H9 (cell line): ENCODE results near the gene ACOXL. TPM values are rescaled to one million over a fixed set of nuclear protein-coding genes. Genes with fewer than 3 reads are reported as not detected.
"Not testable (repeated sequence)": the region's sequence is repeated elsewhere in the genome, so short reads cannot be mapped to it uniquely, and the experiment has no call there.

Experiments
- DNase-seq: peaks from one replicate; pipeline ENCODE4 v3.0.0-alpha.2; 2017
- H2AFZ ChIP-seq: one replicate; pipeline ENCODE4 v1.6.1; 2013; ENCODE audit warnings: mild to moderate bottlenecking, low read length, control low read depth, moderate library complexity
- H2AK5ac ChIP-seq: 2 replicates; pipeline ENCODE4 v1.6.1; 2013; ENCODE audit warnings: low read length, control low read depth, mixed read lengths; ENCODE audit not compliant: insufficient read length
- H2BK120ac ChIP-seq: one replicate; pipeline ENCODE4 v1.6.1; 2013; ENCODE audit warnings: low read depth, mild to moderate bottlenecking, low read length, control low read depth, inconsistent platforms; ENCODE audit not compliant: poor library complexity, severe bottlenecking
- H2BK12ac ChIP-seq: 2 replicates; pipeline ENCODE4 v1.6.1; 2013; ENCODE audit warnings: low read length, control low read depth, mixed read lengths, low read depth; ENCODE audit not compliant: insufficient read length
- H2BK15ac ChIP-seq: 2 replicates; pipeline ENCODE4 v1.6.1; 2013; ENCODE audit warnings: low read depth, low read length, control low read depth
- H2BK20ac ChIP-seq: one replicate; pipeline ENCODE4 v1.6.1; 2013; ENCODE audit warnings: low read depth, mild to moderate bottlenecking, low read length, control low read depth, inconsistent platforms; ENCODE audit not compliant: poor library complexity, severe bottlenecking
- H2BK5ac ChIP-seq: 2 replicates; pipeline ENCODE4 v1.6.1; 2013; ENCODE audit warnings: low read length, control low read depth, mixed read lengths; ENCODE audit not compliant: insufficient read length
- H3K14ac ChIP-seq: 2 replicates; pipeline ENCODE4 v1.6.1; 2013; ENCODE audit warnings: low read length, control low read depth; ENCODE audit not compliant: insufficient read depth
- H3K18ac ChIP-seq: 2 replicates; pipeline ENCODE4 v1.6.1; 2013; ENCODE audit warnings: low read depth, mild to moderate bottlenecking, mixed read lengths, low read length, control low read depth; ENCODE audit not compliant: insufficient read length
- H3K23ac ChIP-seq: 2 replicates; pipeline ENCODE4 v1.6.1; 2013; ENCODE audit warnings: low read length, control low read depth, mixed read lengths, low read depth; ENCODE audit not compliant: insufficient read length
- H3K23me2 ChIP-seq: 2 replicates; pipeline ENCODE4 v1.6.1; 2013; ENCODE audit warnings: low read depth, mild to moderate bottlenecking, mixed read lengths, low read length, control low read depth; ENCODE audit not compliant: insufficient read length, poor library complexity, severe bottlenecking
- H3K27ac ChIP-seq: 2 replicates; pipeline ENCODE4 v1.5.1; 2013; ENCODE audit warnings: low read length, control low read depth, mixed read lengths, low read depth; ENCODE audit not compliant: insufficient read length
- H3K27me3 ChIP-seq: 2 replicates; pipeline ENCODE4 v1.6.1; 2013; ENCODE audit warnings: low read length, control low read depth, inconsistent platforms; ENCODE audit not compliant: insufficient read depth
- H3K4ac ChIP-seq: 2 replicates; pipeline ENCODE4 v1.6.1; 2013; ENCODE audit warnings: low read depth, mild to moderate bottlenecking, control low read depth, inconsistent platforms, low read length, moderate library complexity
- H3K4me1 ChIP-seq: 2 replicates; pipeline ENCODE4 v1.6.1; 2013; ENCODE audit warnings: low read length, control low read depth, inconsistent platforms; ENCODE audit not compliant: insufficient read depth
- H3K4me2 ChIP-seq: 2 replicates; pipeline ENCODE4 v1.6.1; 2013; ENCODE audit warnings: low read length, control low read depth, mixed read lengths; ENCODE audit not compliant: insufficient read length, insufficient read depth
- H3K56ac ChIP-seq: 2 replicates; pipeline ENCODE4 v1.6.1; 2013; ENCODE audit warnings: low read depth, mild to moderate bottlenecking, mixed read lengths, low read length, control low read depth; ENCODE audit not compliant: insufficient read length
- H3K79me1 ChIP-seq: 2 replicates; pipeline ENCODE4 v1.6.1; 2013; ENCODE audit warnings: low read depth, mild to moderate bottlenecking, moderate library complexity, low read length, control low read depth, inconsistent platforms; ENCODE audit not compliant: insufficient read depth, poor library complexity, severe bottlenecking
- H3K79me2 ChIP-seq: 2 replicates; pipeline ENCODE4 v1.6.1; 2013; ENCODE audit warnings: low read length, control low read depth, inconsistent platforms; ENCODE audit not compliant: insufficient read depth
- H3K9ac ChIP-seq: 2 replicates; pipeline ENCODE4 v1.6.1; 2013; ENCODE audit warnings: low read length, control low read depth, mixed read lengths; ENCODE audit not compliant: insufficient read length; ENCODE audit errors: extremely low read depth
- H3K9me3 ChIP-seq: one replicate; pipeline ENCODE4 v1.6.1; 2013; ENCODE audit warnings: low read depth, low read length, inconsistent platforms; ENCODE audit not compliant: control insufficient read depth
- H3T11ph ChIP-seq: one replicate; pipeline ENCODE4 v1.6.1; 2013; ENCODE audit warnings: mild to moderate bottlenecking, low read length, control low read depth, inconsistent platforms
- H4K20me1 ChIP-seq: one replicate; pipeline ENCODE4 v1.6.1; 2013; ENCODE audit not compliant: control insufficient read depth, insufficient read length, insufficient read depth
- H4K5ac ChIP-seq: 2 replicates; pipeline ENCODE4 v1.6.1; 2013; ENCODE audit warnings: low read depth, mild to moderate bottlenecking, mixed read lengths, low read length, control low read depth; ENCODE audit not compliant: insufficient read length
- H4K8ac ChIP-seq: replicated peaks from 2 replicates; pipeline ENCODE4 v1.6.1; 2013; ENCODE audit warnings: low read length, control low read depth, mixed read lengths, low read depth; ENCODE audit not compliant: insufficient read length
- H4K91ac ChIP-seq: 2 replicates; pipeline ENCODE4 v1.6.1; 2013; ENCODE audit warnings: low read depth, mild to moderate bottlenecking, moderate library complexity, mixed read lengths, low read length, control low read depth; ENCODE audit not compliant: insufficient read length
- H3K27ac Mint-ChIP-seq, 3 experiments: 2 replicates in 2 of 3; 3 replicates in 1 of 3; pipeline ENCODE4 v1.8.0; 2020 to 2021; ENCODE audit warnings: mixed read lengths in 3 of 3, mild to moderate bottlenecking in 1 of 3, moderate library complexity in 1 of 3
- H3K27me3 Mint-ChIP-seq: 2 replicates; pipeline ENCODE4 v1.8.0; 2021; ENCODE audit warnings: low read depth, mild to moderate bottlenecking, moderate library complexity, mixed read lengths
- H3K36me3 Mint-ChIP-seq, 3 experiments: 2 replicates in 2 of 3; 3 replicates in 1 of 3; pipeline ENCODE4 v1.8.0; 2020 to 2021; ENCODE audit warnings: low read depth in 3 of 3, mixed read lengths in 3 of 3; ENCODE audit not compliant: insufficient read depth in 1 of 3
- H3K4me1 Mint-ChIP-seq, 2 experiments: 2 replicates each; pipeline ENCODE4 v1.8.0; 2020; ENCODE audit warnings: mixed read lengths in 2 of 2
- H3K4me3 Mint-ChIP-seq, 2 experiments: 2 replicates in 1 of 2; 3 replicates in 1 of 2; pipeline ENCODE4 v1.8.0; 2020 to 2021; ENCODE audit warnings: mild to moderate bottlenecking in 2 of 2, mixed read lengths in 2 of 2, moderate library complexity in 1 of 2
- H3K9me3 Mint-ChIP-seq, 2 experiments: 2 replicates in 1 of 2; 3 replicates in 1 of 2; pipeline ENCODE4 v1.8.0; 2020; ENCODE audit warnings: mild to moderate bottlenecking in 2 of 2, mixed read lengths in 2 of 2, moderate library complexity in 1 of 2
- WGBS: extraction: QIAGEN DNeasy Blood & Tissue Kit; methylation state at CpG from one replicate; pipeline ENCODE4 v1.1.7; 2013; ENCODE audit warnings: missing lambda C conversion rate, low lambda C conversion rate, mixed read lengths; ENCODE audit not compliant: insufficient read length; ENCODE audit errors: extremely low coverage; 5-methylcytosine and 5-hydroxymethylcytosine counted together
- total RNA-seq: library from RNA; stranded (reverse); gene quantifications from 2 replicates; pipeline ENCODE4 v1.2.1, GENCODE V29; 2021
- TF ChIP-seq, protein P1 (sequence below): fragments of 200-600 bp; sonication (generic); conservative IDR thresholded peaks from 3 replicates; pipeline ENCODE4 v1.8.0; 2021; ENCODE audit warnings: antibody characterized with exemption, mild to moderate bottlenecking

The ACOXL gene
- total RNA-seq, 1 experiment from 2014 or later = 37.6 TPM

DNA sequence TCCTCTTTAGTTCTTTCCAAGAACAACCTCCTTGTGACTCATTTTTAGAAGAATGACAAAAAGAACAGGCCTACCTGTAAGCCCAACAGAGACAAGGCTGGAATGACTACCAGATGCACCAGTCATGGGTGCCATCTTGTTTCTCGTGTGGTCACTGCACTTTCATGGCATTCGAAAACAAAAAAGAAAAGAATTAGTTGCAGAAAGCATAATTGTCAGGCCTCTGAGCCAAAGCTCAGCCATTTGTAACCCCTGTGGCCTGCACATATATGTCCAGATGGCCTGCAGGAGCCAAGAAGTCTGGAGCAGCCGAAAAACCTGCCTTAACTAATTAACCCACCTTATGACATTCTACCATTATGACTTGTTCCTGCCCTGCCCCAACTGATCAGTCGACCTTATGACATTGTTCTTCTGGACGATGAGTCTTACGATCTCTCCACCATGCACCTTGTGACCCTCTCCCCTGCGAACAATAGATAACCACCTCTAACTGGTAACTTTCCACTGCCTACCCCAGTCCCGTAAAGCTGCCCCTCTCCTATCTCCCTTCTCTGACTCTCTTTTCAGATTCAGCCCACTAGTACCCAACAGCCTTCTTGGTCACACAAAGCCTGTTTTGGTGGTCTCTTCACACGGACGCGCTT, 40.6 kb upstream of the ACOXL start:
- DNase-seq = no peak
- Histone ChIP-seq H3K4ac (no peak overlapping the region), H3K56ac (no peak overlapping the region), H3T11ph (no peak overlapping the region), H3K23ac (no peak overlapping the region), H2BK12ac (no peak overlapping the region), H4K5ac (no peak overlapping the region), H3K9me3 (no peaks in the 10 kb centered on the region), H3K4me1 (peaks cover 5% of the 10 kb centered on the region; the same call in 1 of the 2 replicates), H3K27ac (no peak overlapping the region), H2BK20ac (no peak overlapping the region), H3K27me3 (no peaks in the 10 kb centered on the region; the same call in 1 of the 2 replicates), H4K8ac (no peak overlapping the region), H2AFZ (no peak overlapping the region), H2AK5ac (no peak overlapping the region), H4K20me1 (no peaks in the 10 kb centered on the region), H3K14ac (no peak overlapping the region), H3K18ac (no peak overlapping the region), H4K91ac (no peak overlapping the region), H3K23me2 (no peaks in the 10 kb centered on the region), H2BK15ac (no peak overlapping the region), H2BK5ac (no peak overlapping the region), H2BK120ac (no peak overlapping the region), H3K9ac (no peak overlapping the region), H3K4me2 (no peak overlapping the region), H3K79me2 (no peaks in the 10 kb centered on the region), H3K79me1 (no peaks in the 10 kb centered on the region)
- Mint-ChIP-seq H3K27ac (no peak overlapping the region), H3K27me3 (peaks cover 15% of the 10 kb centered on the region), H3K4me3 (no peak overlapping the region; a peak in 1 of 5 replicates), H3K9me3 (peaks cover 10 to 11% of the 10 kb centered on the region in 2 experiments), H3K36me3 (peaks cover 5 to 19% (median 10%) of the 10 kb centered on the region in 3 experiments; a peak in 6 of 7 replicates), H3K4me1 (peaks cover 56 to 65% of the 10 kb centered on the region in 2 experiments)
- TF ChIP-seq, protein P1, sequence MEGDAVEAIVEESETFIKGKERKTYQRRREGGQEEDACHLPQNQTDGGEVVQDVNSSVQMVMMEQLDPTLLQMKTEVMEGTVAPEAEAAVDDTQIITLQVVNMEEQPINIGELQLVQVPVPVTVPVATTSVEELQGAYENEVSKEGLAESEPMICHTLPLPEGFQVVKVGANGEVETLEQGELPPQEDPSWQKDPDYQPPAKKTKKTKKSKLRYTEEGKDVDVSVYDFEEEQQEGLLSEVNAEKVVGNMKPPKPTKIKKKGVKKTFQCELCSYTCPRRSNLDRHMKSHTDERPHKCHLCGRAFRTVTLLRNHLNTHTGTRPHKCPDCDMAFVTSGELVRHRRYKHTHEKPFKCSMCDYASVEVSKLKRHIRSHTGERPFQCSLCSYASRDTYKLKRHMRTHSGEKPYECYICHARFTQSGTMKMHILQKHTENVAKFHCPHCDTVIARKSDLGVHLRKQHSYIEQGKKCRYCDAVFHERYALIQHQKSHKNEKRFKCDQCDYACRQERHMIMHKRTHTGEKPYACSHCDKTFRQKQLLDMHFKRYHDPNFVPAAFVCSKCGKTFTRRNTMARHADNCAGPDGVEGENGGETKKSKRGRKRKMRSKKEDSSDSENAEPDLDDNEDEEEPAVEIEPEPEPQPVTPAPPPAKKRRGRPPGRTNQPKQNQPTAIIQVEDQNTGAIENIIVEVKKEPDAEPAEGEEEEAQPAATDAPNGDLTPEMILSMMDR = no peak
- whole genome bisulfite sequencing = no CpG with 5 or more reads among the region's 11 CpGs

DNA sequence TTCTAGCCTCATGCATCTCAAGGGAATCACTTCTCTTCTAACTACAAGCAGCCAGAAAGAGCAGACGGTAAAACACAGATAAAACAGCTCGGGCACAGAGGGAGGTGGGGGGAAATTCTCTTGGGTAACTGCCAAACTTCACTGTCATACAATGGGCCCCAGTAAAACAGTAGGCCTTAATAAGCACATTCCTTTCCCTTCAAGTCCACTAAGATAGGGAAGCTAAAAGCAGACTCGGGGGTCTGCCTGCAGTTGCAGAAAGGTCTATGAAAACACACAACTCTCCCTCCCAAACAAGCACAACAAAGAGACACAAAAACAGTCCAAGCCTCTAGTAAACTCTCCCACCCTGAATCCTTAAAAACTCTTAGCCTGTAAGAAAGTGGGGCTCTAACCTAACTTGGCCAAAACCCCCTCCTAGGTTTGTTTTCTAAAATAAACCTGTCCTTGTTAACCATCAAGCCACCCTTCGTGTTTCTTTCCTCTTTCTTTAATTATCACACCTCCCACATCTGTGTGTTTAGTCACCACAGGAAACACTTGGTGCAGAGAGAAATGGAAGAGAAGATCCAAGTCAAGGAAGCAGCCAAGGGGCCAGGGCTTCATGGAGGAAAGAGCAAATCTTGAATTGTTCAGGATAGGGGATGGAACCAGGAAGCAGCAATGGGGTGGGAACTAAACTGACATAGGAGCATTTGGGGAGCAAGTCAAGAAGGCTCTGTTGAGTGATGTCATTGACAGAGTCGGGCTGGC, 37.1 kb upstream of the ACOXL start:
- not testable (repeated sequence) for H3K79me1 ChIP-seq, H4K8ac ChIP-seq, H3K23ac ChIP-seq, H3K9ac ChIP-seq, H3K56ac ChIP-seq, H2BK12ac ChIP-seq, H2BK120ac ChIP-seq, H2BK15ac ChIP-seq, H3K27me3 ChIP-seq, H4K20me1 ChIP-seq, H3K14ac ChIP-seq, H3K27ac ChIP-seq, H2AFZ ChIP-seq, H4K91ac ChIP-seq, DNase-seq, H3K23me2 ChIP-seq, H2BK20ac ChIP-seq, H3K27ac Mint-ChIP-seq, H3K4me3 Mint-ChIP-seq, H3K9me3 Mint-ChIP-seq, H3K4me1 ChIP-seq, H3K18ac ChIP-seq, H3K4ac ChIP-seq, H3T11ph ChIP-seq, H4K5ac ChIP-seq, H2AK5ac ChIP-seq, H3K79me2 ChIP-seq, H3K9me3 ChIP-seq, H2BK5ac ChIP-seq, H3K4me2 ChIP-seq
- no CpG with 5 or more reads among the region's 5 CpGs for WGBS
- H3K36me3 Mint-ChIP-seq = peaks cover 5 to 19% (median 6%) of the 10 kb centered on the region in 3 experiments; a peak in 6 of 7 replicates
- peaks cover 31 to 39% of the 10 kb centered on the region in 2 experiments for H3K4me1 Mint-ChIP-seq
- peaks cover 15% of the 10 kb centered on the region for H3K27me3 Mint-ChIP-seq
